HCT116 (cell line): ENCODE data around the gene S100A3.

Experiments used
- EZH2 ChIP-seq: fragments of 200-600 bp; sonication (generic); IDR thresholded peaks from 2 replicates; pipeline ENCODE4 v1.6.1; 2017; ENCODE audit warnings: antibody characterized with exemption, mixed run types
- EZH2phosphoT487 ChIP-seq: fragments of 200-600 bp; IDR thresholded peaks from 2 replicates; pipeline ENCODE4 v1.6.1; 2018; ENCODE audit warnings: antibody characterized with exemption, borderline replicate concordance
- JUND ChIP-seq: IDR thresholded peaks from 2 replicates; pipeline ENCODE4 v1.6.1; 2012
- POLR2A ChIP-seq: IDR thresholded peaks from 2 replicates; pipeline ENCODE4 v1.7.0; 2011; ENCODE audit warnings: borderline replicate concordance; ENCODE audit not compliant: insufficient read depth, insufficient read length; ENCODE audit errors: extremely low read depth
- POLR2AphosphoS5 ChIP-seq: IDR thresholded peaks from 2 replicates; pipeline ENCODE4 v1.6.1; 2011; ENCODE audit warnings: mild to moderate bottlenecking, low read depth, low read length, moderate library complexity
- SIN3A ChIP-seq: IDR thresholded peaks from 2 replicates; pipeline ENCODE4 v1.6.1; 2012; ENCODE audit warnings: low read depth
- SP1 ChIP-seq: IDR thresholded peaks from 2 replicates; pipeline ENCODE4 v1.6.1; 2012; ENCODE audit warnings: low read depth
- YY1 ChIP-seq: IDR thresholded peaks from 2 replicates; pipeline ENCODE4 v1.6.1; 2011; ENCODE audit warnings: low read length, low read depth, moderate library complexity, mild to moderate bottlenecking; ENCODE audit not compliant: insufficient replicate concordance; ENCODE audit errors: extremely low read depth
- ZNF274 ChIP-seq: fragments of 200-500 bp; sonication (Bioruptor generic); IDR thresholded peaks from 2 replicates; pipeline ENCODE4 v1.6.1; 2014; ENCODE audit warnings: mild to moderate bottlenecking, low read depth, low read length, inconsistent platforms
- TF ChIP-seq, protein P1 (sequence below), 3 experiments: fragments of 200-600 bp in 1 of 3; sonication (generic) in 1 of 3; IDR thresholded peaks in 2 of 3; conservative IDR thresholded peaks in 1 of 3; 2 replicates each; pipeline ENCODE4 v1.5.1; 2012 to 2017; ENCODE audit warnings: low read depth in 2 of 3, low read length in 2 of 3, antibody characterized with exemption in 1 of 3, borderline replicate concordance in 1 of 3, control low read depth in 1 of 3, mild to moderate bottlenecking in 1 of 3, mixed read lengths in 1 of 3, mixed run types in 1 of 3, moderate library complexity in 1 of 3; ENCODE audit not compliant: insufficient read depth in 1 of 3
- TF ChIP-seq, protein P2 (sequence below): IDR thresholded peaks from 2 replicates; pipeline ENCODE4 v1.6.1; 2012
- TF ChIP-seq, protein P3 (sequence below): IDR thresholded peaks from 2 replicates; pipeline ENCODE4 v1.6.1; 2011; ENCODE audit warnings: mild to moderate bottlenecking, low read length, moderate library complexity; ENCODE audit not compliant: insufficient replicate concordance; ENCODE audit errors: extremely low read depth
- TF ChIP-seq, protein P4 (sequence below): IDR thresholded peaks from 2 replicates; pipeline ENCODE4 v1.6.1; 2012

DNA sequence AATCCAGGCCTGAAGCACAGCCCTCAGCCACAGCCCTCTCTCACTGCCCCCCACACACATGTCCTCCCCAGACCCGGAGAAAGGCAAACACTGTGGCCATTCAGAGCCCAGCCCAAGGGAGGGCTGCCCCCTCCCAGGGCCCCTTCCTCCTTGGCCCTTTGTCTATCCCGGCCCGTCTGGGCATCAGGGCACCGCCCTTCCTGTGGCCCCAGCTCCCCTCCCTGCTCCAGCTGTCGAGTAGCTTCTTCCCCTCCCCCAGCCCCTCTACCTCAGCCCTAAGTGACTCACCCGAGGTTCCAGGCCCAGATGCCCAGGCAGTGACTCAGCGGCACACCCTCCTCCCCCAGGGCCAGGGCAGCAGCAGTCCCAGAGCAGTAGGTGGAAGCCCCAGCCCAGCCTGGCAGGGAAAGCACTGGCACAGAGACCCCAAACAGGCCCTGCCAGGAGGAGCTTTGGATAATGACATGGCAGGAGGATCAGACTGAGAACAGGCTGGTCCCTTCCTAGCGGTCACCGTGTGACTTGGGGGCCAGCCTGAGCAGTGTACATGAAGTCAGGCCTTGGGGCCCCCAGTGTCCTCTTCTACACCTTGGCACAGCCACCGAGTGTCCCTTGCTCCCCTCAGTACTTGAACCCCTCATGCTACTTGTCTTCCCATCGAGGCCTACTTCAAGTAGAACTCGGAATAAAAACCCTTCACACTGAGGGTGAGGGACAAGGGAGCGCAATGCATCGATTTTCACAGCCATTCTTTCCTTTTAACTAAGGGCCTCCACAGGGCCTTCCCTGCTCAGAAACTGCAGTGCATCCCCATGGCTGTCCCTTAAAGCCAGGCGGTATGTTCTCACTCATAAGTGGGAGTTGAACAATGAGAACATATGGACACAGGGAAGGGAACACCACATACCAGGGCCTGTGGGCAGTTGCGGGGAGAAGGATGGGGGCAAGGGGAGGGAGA is 17.6 kb upstream of the S100A3 start:
- TF ChIP-seq, protein P1, sequence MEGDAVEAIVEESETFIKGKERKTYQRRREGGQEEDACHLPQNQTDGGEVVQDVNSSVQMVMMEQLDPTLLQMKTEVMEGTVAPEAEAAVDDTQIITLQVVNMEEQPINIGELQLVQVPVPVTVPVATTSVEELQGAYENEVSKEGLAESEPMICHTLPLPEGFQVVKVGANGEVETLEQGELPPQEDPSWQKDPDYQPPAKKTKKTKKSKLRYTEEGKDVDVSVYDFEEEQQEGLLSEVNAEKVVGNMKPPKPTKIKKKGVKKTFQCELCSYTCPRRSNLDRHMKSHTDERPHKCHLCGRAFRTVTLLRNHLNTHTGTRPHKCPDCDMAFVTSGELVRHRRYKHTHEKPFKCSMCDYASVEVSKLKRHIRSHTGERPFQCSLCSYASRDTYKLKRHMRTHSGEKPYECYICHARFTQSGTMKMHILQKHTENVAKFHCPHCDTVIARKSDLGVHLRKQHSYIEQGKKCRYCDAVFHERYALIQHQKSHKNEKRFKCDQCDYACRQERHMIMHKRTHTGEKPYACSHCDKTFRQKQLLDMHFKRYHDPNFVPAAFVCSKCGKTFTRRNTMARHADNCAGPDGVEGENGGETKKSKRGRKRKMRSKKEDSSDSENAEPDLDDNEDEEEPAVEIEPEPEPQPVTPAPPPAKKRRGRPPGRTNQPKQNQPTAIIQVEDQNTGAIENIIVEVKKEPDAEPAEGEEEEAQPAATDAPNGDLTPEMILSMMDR (IDR thresholded peaks at IDR 0.05 in 2 of 3, conservative IDR thresholded peaks at IDR 0.05 in 1 of 3; ENCODE audit: borderline replicate concordance in 1 of 3, insufficient read depth in 1 of 3, low read depth in 2 of 3, low read length in 2 of 3) = no peak
- TF ChIP-seq ZNF274 (no peak), POLR2A (peak; percentile 48), EZH2 (no peak), SP1 (no peak), JUND (no peak), EZH2phosphoT487 (no peak), SIN3A (no peak), YY1 (peak; percentile 81), POLR2AphosphoS5 (peak; percentile 83)
- TF ChIP-seq, protein P2, sequence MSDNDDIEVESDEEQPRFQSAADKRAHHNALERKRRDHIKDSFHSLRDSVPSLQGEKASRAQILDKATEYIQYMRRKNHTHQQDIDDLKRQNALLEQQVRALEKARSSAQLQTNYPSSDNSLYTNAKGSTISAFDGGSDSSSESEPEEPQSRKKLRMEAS = no peak
- TF ChIP-seq, protein P3, sequence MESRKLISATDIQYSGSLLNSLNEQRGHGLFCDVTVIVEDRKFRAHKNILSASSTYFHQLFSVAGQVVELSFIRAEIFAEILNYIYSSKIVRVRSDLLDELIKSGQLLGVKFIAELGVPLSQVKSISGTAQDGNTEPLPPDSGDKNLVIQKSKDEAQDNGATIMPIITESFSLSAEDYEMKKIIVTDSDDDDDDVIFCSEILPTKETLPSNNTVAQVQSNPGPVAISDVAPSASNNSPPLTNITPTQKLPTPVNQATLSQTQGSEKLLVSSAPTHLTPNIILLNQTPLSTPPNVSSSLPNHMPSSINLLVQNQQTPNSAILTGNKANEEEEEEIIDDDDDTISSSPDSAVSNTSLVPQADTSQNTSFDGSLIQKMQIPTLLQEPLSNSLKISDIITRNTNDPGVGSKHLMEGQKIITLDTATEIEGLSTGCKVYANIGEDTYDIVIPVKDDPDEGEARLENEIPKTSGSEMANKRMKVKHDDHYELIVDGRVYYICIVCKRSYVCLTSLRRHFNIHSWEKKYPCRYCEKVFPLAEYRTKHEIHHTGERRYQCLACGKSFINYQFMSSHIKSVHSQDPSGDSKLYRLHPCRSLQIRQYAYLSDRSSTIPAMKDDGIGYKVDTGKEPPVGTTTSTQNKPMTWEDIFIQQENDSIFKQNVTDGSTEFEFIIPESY = peak; percentile 83
- TF ChIP-seq, protein P4, sequence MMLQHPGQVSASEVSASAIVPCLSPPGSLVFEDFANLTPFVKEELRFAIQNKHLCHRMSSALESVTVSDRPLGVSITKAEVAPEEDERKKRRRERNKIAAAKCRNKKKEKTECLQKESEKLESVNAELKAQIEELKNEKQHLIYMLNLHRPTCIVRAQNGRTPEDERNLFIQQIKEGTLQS = no peak
